ENCODE results near the gene CAMP.
"Not testable (repeated sequence)": the region's sequence is repeated elsewhere in the genome, so short reads cannot be mapped to it uniquely, and the experiment has no call there.

The CAMP gene

GRCh38 chr3:48256557-48256956 lies 33.3 kb downstream of the CAMP start:
- no peak for DNase-seq (ENCODE audit: low read depth in 3 of 3)

- DNase-seq (ENCODE audit: low read depth in 3 of 3) = no peak
Observed at GRCh38 chr3:48258530-48258929, 35.2 kb downstream of the CAMP start.

- no peak for DNase-seq (ENCODE audit: low read depth in 3 of 3)
Observed at GRCh38 chr3:48267782-48268181, 44.5 kb downstream of the CAMP start.

- peak; percentile 70 to 87 (median 80) for DNase-seq (ENCODE audit: low read depth in 3 of 3)
Observed at GRCh38 chr3:48268381-48268935, 45.2 kb downstream of the CAMP start.

GRCh38 chr3:48268936-48269561 lies 45.8 kb downstream of the CAMP start:
- DNase-seq (ENCODE audit: low read depth in 3 of 3) = peak; percentile 28 to 67 (median 40)

GRCh38 chr3:48269592-48269991 lies 46.3 kb downstream of the CAMP start:
- DNase-seq (ENCODE audit: low read depth in 3 of 3) = no peak

- no peak for DNase-seq (ENCODE audit: low read depth in 3 of 3)
Observed at GRCh38 chr3:48270306-48270705, 47.0 kb downstream of the CAMP start.

GRCh38 chr3:48271223-48271622 lies 47.9 kb downstream of the CAMP start:
- not testable (repeated sequence) for DNase-seq (ENCODE audit: low read depth in 3 of 3)

- DNase-seq (ENCODE audit: low read depth in 3 of 3) = no peak
Observed at GRCh38 chr3:48271763-48272498, 48.6 kb downstream of the CAMP start.

GRCh38 chr3:48273594-48274211 lies 50.4 kb downstream of the CAMP start:
- peak; percentile 23 to 31 (median 24) for DNase-seq (ENCODE audit: low read depth in 3 of 3)

GRCh38 chr3:48274452-48274851 lies 51.2 kb downstream of the CAMP start:
- no peak for DNase-seq (ENCODE audit: low read depth in 3 of 3)
